ENCODE measurements around the gene THSD7B.

THSD7B gene

GRCh38 chr2:136823291-136823690 is 57.9 kb downstream of the THSD7B start:
- no peak for DNase-seq (ENCODE audit: low read depth)

DNA sequence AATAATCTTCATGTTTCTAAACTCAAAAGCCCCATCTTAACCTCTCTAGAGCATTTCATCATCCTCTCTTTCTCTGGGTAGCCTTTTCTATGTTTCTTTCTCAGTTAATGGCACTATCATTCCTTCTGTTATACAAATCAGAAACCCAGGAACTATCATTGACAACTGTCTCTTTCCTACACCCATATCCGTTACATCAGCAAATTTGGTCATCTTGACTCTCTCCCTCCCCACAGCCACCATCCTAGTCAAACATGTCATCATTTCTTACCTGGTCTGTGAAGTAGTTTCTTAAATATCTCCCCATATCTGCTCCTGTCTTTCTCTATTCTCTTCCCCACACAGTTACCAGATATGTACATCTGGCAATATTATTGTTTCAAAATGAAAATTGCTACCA is 62.8 kb downstream of the THSD7B start:
- no peak for DNase-seq (ENCODE audit: low read depth)

GRCh38 chr2:136828774-136829173 is 63.4 kb downstream of the THSD7B start:
- no peak for DNase-seq (ENCODE audit: low read depth)

DNA sequence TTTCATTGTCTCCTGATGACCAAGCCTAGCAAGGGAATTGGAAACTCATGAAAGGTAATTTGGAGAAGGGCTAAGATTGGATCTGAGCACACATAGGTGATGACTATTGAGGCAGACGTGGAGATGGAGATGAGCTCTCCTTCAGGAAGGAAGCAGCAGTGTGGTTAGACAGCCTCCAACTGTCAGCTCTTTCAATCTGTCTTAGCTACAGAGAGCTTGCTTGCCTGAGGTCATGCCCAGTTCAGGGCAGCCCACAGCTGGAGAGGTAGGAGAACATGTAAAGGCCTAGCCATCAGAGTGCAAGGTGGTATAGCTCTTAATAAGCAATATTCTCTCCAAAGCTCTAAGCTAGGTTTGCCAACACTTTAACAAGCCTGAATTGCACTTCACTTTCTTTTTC is 79.2 kb downstream of the THSD7B start:
- no peak for DNase-seq (ENCODE audit: low read depth)

DNA sequence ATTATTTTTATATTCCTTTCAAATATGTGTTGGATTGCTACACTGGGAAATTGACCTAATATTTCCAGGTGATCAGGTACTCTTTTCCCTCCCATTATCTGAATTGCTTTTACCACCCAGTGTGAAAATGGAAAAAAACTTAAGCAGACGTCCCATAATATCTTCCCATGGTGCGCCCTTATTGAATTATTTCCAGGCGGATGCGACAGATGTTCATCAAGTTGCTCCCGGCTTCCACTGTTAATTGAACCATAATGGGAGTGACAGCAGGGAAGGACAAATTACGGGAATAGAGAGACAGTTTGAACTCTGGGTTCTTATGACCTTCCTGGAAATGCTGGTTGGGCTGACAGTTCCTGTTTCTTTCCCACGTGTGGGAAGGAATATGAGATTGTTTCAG is 93.3 kb downstream of the THSD7B start:
- DNase-seq (ENCODE audit: low read depth) = no peak

DNA sequence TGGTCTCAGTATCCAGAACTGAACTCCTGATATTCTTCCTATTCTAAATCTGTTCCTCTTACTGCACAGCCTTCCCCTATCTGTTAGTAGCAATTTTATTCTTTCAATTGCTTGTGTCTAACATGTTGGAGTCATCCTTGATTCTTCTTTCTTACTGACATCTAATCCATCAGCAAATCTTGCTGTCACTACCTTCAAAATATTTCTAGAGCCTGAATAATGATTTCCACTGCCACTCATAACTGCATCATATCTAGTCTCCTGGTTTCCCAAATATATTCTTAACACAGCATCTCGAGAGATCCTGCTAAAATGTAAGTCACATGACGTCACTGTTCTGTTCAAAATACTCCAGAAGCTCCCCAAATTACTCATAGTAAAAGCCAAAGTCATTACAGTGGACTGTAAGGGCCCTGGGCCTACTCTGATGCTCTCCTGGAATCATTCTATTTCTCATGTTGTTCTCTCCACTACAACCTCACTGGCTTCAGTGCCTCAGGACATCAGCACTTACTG is 95.2 kb downstream of the THSD7B start:
- DNase-seq (ENCODE audit: low read depth) = no peak

- DNase-seq (ENCODE audit: low read depth) = no peak
Measured at GRCh38 chr2:136863468-136863867, 98.1 kb downstream of the THSD7B start.

DNA sequence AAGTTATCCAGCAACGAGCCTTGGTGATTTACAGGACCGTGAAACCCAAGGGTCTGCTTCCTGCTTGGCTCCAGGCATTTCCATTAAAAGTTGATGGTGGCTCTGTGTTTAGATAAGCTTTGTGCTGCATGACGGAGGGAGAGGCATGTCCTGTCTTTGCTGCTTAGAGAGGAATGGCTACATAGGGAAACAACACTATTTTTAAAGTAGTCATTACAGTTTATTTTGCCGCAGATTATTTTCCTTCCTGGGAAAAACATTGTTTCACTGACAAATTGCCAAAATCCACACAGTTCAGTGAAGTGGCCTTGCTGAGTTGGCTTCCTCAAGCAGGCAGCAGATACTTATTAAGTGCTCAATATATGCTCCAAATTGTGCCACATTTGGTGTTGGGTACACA is 98.5 kb downstream of the THSD7B start:
- no peak for DNase-seq (ENCODE audit: low read depth)

DNA sequence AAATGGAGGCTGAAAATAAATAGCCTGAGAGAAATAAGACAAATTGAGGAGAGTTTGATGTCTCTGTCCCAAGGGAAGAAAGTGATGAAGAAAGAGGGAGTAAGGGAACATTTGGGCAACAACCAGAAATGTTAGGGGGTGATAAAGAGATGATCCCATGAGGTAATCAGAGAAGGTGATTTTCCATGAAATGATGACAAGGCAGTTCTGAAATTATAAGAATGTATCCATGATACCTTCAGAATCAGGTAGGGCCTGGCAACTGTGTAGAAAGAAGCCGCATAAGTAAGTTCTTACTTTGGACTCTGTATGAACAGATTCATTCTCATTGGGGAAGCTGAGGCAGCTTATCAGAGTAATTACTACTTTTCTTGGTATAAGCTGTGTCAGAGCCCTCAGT is 106.1 kb downstream of the THSD7B start:
- DNase-seq (ENCODE audit: low read depth) = no peak

DNA sequence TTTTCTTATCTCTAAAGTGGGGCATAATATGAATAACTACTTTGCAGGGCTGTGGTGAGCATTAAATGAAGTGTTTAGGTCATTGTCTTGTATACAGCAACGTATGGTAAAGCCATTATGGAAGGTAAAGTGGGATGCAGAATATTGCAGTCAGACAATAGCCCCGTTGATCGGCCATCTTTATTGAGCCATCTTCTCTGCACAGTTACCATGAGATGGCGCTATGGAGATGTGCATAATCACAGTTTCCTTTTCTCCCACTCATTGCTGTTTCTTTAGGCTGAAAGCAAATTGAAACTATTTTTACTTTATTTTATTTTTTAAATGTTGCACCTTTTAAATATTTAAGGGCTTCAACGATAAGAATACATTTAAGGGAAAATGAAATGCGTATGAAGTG is 108.9 kb downstream of the THSD7B start:
- DNase-seq (ENCODE audit: low read depth) = no peak

GRCh38 chr2:136891100-136891499 is 125.8 kb downstream of the THSD7B start:
- DNase-seq (ENCODE audit: low read depth) = no peak

GRCh38 chr2:136894007-136894634 is 128.8 kb downstream of the THSD7B start:
- DNase-seq (ENCODE audit: low read depth) = no peak

DNA sequence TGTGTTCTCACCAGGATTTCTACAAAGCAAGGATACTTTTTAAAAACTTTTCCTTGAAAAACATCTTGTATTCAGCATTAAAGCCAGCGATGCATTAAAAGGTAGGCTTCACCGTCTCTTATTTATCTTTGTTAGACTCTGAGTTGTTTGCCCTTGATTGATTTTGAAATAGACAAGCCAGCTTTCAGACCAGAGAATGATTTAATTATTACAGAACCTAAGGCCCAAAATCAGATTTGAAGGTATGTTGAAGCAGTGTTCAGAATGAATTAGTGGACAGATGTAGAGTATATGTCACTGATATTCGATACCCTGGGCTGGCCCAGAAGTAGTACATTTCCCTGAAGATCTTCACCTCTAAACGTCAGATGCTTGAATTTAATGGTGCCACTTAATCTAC is 136.4 kb downstream of the THSD7B start:
- no peak for DNase-seq (ENCODE audit: low read depth)

DNA sequence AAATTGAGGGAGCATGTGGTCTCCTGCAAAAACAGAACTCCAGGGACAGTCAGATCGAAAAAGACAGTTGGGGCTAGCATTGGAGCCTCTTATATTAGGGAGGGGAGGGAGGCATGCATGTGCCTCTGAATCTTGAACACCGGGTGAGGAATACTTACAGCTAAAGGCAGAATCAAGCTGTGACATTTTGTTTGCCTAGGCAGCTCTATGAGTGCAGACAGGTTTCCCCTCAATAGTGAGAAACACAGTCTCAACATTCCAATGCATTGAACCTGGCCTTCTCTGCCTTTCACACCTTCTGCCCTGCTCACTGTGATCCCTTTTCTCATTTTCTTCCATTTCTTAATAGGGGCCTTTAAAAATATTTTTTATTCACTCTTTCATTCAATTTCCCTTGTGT is 140.4 kb downstream of the THSD7B start:
- no peak for DNase-seq (ENCODE audit: low read depth)

- no peak for DNase-seq (ENCODE audit: low read depth)
Measured at GRCh38 chr2:136909777-136910176, 144.4 kb downstream of the THSD7B start.

DNA sequence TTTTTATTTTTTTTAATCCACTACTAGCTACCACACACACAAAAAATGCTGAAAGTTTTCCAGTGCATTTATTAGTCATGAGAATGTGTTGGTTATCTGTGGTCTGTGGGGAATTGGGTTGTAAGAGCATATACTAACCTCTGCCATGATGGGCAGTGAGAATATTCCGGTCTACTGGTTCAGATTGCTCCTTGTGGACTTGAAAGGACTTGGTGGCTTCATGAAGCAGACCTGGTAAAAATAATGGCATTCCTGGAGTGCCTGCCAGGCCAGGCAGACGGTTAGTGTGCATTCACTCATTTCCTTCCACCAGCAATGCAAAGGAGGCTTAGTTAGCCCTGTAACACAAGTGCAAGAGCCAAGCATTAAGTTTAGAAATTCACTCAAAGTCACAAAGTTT is 150.8 kb downstream of the THSD7B start:
- DNase-seq (ENCODE audit: low read depth) = no peak

GRCh38 chr2:136917411-136917881 is 152.1 kb downstream of the THSD7B start:
- no peak for DNase-seq (ENCODE audit: low read depth)

DNA sequence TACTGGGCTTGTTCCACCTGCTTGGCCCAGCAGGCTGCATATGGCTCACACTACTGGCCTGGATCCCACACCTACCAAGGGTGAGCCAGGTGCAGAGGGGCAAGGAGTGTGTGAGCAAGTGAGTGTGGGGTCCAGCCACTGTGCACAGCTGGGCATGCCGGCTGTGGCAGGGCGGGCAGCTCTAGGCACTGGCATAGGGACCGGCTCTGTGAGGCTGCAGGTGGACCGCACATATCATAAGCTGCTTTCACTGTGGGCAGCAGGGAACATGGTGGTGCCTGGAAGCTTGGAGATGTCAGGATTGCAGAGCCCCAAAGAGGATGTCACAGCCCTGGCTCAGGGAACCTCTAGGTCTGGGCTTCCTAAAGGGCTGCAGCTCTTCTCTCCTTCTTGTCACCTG is 154.3 kb downstream of the THSD7B start:
- no peak for DNase-seq (ENCODE audit: low read depth)

DNA sequence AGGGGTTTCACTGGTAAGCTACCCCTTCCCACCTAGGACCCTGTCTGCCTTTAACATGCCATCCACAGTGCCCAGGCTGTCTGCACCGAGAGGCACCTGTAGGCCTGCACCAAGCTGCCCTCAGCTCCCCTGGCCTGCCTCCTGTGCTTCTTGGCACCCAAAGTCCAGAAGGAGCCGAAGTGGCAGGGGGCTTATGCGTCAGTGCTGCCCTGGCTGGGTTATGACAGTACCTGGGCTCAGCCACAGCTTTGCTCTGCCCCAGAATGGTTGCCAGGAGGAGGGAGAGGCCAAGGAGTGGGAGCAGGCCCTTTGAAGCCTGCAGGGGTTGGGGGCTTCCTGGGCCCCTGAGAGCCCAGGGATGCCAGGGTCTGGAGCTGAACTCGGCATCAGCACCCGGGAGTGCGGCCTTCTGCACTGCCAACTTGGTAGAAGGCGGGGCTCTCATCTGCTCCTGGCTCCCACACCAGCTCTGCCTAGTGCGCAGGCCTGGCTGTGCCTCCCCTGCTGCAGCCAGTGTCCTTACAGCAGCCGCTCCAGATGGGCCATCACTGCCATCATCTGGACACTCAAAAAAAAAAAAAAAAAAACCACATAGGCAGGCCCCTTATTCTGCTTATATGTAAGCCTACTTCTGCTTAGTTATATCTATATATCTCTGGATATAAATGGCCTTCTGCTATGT is 155.4 kb downstream of the THSD7B start:
- DNase-seq (ENCODE audit: low read depth) = no peak

DNA sequence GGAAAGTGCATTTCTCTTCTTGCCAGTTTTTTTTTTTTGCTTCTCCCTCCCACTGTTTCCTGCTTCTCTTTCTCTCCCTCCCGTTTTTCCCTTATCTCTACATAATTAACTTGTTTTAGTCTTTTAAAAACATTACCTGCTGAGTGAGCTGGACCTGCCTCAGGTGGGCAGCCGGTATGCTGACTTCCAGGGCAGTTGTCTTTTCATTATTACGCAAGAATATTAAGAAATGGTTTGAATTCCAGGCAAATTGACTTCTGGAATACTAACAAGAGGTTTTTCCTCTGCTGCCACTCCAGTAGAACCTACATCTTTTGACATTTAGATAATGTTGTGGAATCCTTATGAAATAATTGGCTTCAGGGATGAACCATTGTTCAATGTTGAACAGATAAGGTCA is 161.8 kb downstream of the THSD7B start:
- no peak for DNase-seq (ENCODE audit: low read depth)

DNA sequence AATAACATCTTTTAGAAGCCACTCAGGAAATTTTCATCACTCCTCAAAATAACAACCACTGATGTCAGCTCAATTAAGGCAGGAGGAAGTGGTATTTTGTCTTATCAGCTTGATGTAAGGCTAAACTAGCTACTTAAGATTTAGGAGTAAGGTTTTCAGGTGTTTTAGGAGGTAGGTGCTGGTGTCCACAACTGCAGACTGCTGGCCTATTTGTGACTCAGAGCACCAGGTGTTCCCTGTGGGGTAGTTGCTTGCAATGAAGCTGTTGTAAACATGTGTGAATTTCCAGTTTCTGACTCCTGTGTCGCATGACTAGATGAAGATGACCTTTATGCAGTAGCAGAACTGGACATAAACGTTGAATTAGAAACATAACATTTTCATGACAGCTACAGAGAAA is 164.2 kb downstream of the THSD7B start:
- no peak for DNase-seq (ENCODE audit: low read depth)

DNA sequence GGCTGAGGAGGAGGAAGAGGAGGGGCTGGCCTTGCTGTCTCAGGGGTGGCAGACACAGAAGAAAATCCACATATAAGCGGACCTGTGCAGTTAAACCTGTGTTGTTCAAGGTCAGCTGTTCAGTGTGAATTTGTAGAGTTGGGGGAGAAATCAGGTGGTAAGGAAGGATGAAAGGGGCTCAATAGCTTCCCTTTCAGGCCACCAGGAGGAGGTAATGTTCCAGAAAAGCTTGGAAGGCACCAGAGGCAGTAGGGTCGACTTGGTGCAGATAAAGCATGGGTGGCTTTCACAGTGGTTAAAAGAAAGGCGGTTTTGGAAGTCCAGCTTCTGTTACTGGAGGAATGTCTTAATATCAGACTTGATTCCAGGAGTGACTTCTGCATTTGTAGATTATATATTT is 167.4 kb downstream of the THSD7B start:
- DNase-seq (ENCODE audit: low read depth) = no peak

GRCh38 chr2:136935119-136935518 is 169.8 kb downstream of the THSD7B start:
- no peak for DNase-seq (ENCODE audit: low read depth)

GRCh38 chr2:136956050-136956449 is 190.7 kb downstream of the THSD7B start:
- no peak for DNase-seq (ENCODE audit: low read depth)

Data from stimulated activated CD4-positive, alpha-beta T cell treated with anti-CD3 and anti-CD28 coated beads, Interleukin-2, amount 100 ng/mL, for 4 hours (primary cell).